H1 (cell line): ENCODE data around the gene LECT2.

ENCODE experiments used
- BRCA1 ChIP-seq: IDR thresholded peaks from 2 replicates; pipeline ENCODE4 v1.6.1; 2012; ENCODE audit warnings: low read depth, low read length, improper control_type of control experiment
- CEBPB ChIP-seq: IDR thresholded peaks from 2 replicates; pipeline ENCODE4 v1.6.1; 2012; ENCODE audit warnings: low read depth, low read length
- EZH2 ChIP-seq: fragments of 200-600 bp; sonication (generic); IDR thresholded peaks from 2 replicates; pipeline ENCODE4 v1.7.1; 2012; ENCODE audit warnings: low read depth, mild to moderate bottlenecking, moderate library complexity, low read length, inconsistent platforms; ENCODE audit not compliant: severe bottlenecking
- JUND ChIP-seq: IDR thresholded peaks from 2 replicates; pipeline ENCODE4 v1.6.1; 2011; ENCODE audit warnings: mild to moderate bottlenecking, improper control_type of control experiment, low read length
- POLR2A ChIP-seq, 2 experiments: IDR thresholded peaks; 1 replicate in 1 of 2; 2 replicates in 1 of 2; pipeline ENCODE4 v1.6.1; 2011; ENCODE audit warnings: low read depth in 2 of 2, low read length in 2 of 2, mild to moderate bottlenecking in 2 of 2; ENCODE audit errors: control extremely low read depth in 1 of 2
- SIN3A ChIP-seq, 2 experiments: IDR thresholded peaks in 1 of 2; conservative IDR thresholded peaks in 1 of 2; 2 replicates each; pipeline ENCODE4 v1.6.1; 2011 to 2012; ENCODE audit warnings: low read length in 2 of 2, improper control_type of control experiment in 1 of 2, low read depth in 1 of 2, mild to moderate bottlenecking in 1 of 2
- SP2 ChIP-seq: IDR thresholded peaks from 2 replicates; pipeline ENCODE4 v1.6.1; 2012; ENCODE audit warnings: mild to moderate bottlenecking, low read length, inconsistent platforms
- SRF ChIP-seq: IDR thresholded peaks from 2 replicates; pipeline ENCODE4 v1.6.1; 2011; ENCODE audit warnings: mild to moderate bottlenecking, low read depth, low read length, moderate library complexity
- SUZ12 ChIP-seq: fragments of 200-600 bp; sonication (generic); IDR thresholded peaks from 2 replicates; pipeline ENCODE4 v1.6.1; 2012; ENCODE audit warnings: mild to moderate bottlenecking, inconsistent platforms, low read length, moderate library complexity, mixed read lengths
- TAF1 ChIP-seq: IDR thresholded peaks from 2 replicates; pipeline ENCODE4 v1.6.1; 2011; ENCODE audit warnings: mild to moderate bottlenecking, low read depth, low read length
- YY1 ChIP-seq: IDR thresholded peaks from 2 replicates; pipeline ENCODE4 v1.6.1; 2011; ENCODE audit warnings: low read depth, mild to moderate bottlenecking, low read length
- TF ChIP-seq, protein P1 (sequence below), 3 experiments: IDR thresholded peaks; 1 replicate in 2 of 3; 2 replicates in 1 of 3; pipeline versions ENCODE4 v1.5.1 to v1.6.1; 2011; ENCODE audit warnings: low read length in 3 of 3, mild to moderate bottlenecking in 3 of 3, inconsistent platforms in 2 of 3, low read depth in 1 of 3, moderate library complexity in 1 of 3; ENCODE audit not compliant: insufficient read depth in 1 of 3; ENCODE audit errors: control extremely low read depth in 1 of 3
- TF ChIP-seq, protein P2 (sequence below): IDR thresholded peaks from 2 replicates; pipeline ENCODE4 v1.6.1; 2011; ENCODE audit warnings: low read depth, mild to moderate bottlenecking, low read length; ENCODE audit not compliant: insufficient read depth

DNA sequence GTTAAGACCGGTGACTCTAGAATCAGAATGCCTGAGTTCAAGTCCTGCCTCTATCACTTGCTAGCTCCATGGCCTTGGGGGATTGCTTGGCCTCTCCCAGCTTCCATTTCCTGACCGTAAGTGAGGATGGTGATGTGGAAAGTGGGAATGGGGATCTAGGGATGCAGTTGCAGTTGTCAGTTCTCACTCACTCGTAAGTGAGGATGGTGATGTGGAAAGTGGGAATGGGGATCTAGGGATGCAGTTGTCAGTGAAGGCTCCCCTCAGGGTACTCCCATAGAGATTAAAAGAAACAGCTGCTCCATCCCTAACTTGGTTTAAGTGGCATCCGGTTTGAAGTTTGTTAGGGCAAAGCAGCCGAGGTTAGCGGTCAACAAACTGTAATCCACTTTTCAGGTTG, 56.1 kb downstream of the LECT2 start:
- TF ChIP-seq CEBPB (no peak), EZH2 (no peak), SP2 (no peak), SUZ12 (no peak), POLR2A (IDR thresholded peaks at IDR 0.05; ENCODE audit: control extremely low read depth in 1 of 2, low read depth in 2 of 2, low read length in 2 of 2) (no peak), SIN3A (conservative IDR thresholded peaks at IDR 0.05 in 1 of 2, IDR thresholded peaks at IDR 0.05 in 1 of 2; ENCODE audit: low read depth in 1 of 2, low read length in 2 of 2) (no peak), JUND (no peak), SRF (no peak), TAF1 (no peak), BRCA1 (no peak), YY1 (no peak)
- TF ChIP-seq, protein P1, sequence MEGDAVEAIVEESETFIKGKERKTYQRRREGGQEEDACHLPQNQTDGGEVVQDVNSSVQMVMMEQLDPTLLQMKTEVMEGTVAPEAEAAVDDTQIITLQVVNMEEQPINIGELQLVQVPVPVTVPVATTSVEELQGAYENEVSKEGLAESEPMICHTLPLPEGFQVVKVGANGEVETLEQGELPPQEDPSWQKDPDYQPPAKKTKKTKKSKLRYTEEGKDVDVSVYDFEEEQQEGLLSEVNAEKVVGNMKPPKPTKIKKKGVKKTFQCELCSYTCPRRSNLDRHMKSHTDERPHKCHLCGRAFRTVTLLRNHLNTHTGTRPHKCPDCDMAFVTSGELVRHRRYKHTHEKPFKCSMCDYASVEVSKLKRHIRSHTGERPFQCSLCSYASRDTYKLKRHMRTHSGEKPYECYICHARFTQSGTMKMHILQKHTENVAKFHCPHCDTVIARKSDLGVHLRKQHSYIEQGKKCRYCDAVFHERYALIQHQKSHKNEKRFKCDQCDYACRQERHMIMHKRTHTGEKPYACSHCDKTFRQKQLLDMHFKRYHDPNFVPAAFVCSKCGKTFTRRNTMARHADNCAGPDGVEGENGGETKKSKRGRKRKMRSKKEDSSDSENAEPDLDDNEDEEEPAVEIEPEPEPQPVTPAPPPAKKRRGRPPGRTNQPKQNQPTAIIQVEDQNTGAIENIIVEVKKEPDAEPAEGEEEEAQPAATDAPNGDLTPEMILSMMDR (IDR thresholded peaks at IDR 0.05; ENCODE audit: control extremely low read depth in 1 of 3, insufficient read depth in 1 of 3, low read depth in 1 of 3, low read length in 3 of 3): no peak
- TF ChIP-seq, protein P2, sequence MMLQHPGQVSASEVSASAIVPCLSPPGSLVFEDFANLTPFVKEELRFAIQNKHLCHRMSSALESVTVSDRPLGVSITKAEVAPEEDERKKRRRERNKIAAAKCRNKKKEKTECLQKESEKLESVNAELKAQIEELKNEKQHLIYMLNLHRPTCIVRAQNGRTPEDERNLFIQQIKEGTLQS: no peak
